Activated T-cell treated with anti-CD3 and anti-CD28 coated beads for 24 hours (primary cell): Measurements from ENCODE around the gene NES.

ENCODE experiments used
- DNase-seq: peaks from one replicate; pipeline ENCODE4 v3.0.0-alpha.2; 2020; ENCODE audit warnings: low read depth

The NES gene

DNA sequence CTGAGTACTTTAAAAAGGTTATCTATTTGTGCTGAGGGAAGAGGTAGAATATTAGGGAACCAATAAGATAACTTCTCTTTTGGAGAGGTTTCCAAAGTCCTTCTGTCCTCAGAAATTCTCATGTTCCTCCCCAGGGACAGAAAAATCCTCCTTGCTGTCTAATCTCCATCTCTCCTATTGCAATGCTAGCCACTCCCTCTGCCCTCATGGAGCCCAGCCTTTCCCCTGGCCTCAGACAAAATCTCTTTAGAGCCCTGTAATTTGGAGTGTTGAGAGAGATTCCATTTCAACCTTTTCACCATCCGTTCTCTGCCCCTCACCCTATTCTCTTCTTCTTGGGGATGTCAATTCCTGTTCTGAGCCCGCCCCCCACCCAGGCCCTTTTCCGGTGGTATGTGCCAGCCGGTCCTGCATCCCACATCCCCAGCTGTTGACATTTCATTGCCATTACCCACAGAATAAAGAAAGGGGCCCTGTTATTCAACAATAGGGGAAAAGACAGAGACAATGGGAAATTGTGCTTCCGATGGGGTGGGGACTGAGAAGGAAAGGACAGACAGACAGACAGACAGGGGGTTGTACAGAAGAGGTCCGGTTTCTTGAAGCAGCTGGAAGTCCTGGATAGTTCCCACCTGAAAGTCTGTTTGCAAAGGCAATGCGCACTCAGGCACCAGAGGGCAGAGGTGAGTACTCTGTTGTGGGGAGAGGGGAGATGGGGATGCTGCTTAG is 58.2 kb downstream of the NES start, which contains the start of gene HAPLN2:
Gene HAPLN2 (plus strand): TSS at position 563 of the 729 bp plus-strand sequence. CDS start 4,076 bp downstream, outside the sequence.
- DNase-seq, result no peak
